WTC11 (cell line): ENCODE results near the gene SPPL2B. TPM values are rescaled to one million over a fixed set of nuclear protein-coding genes. Genes with fewer than 3 reads are reported as not detected.

Source experiments
- ATAC-seq: fragments of 200-7000 bp; cut with Tn5 transposase; 2 replicates; pipeline ENCODE4 v1.10.0; 2021; ENCODE audit warnings: mild to moderate bottlenecking, moderate library complexity
- CTCF ChIA-PET: fragments of 300-600 bp; sonication (Branson Sonifier 250); formaldehyde crosslinking; loops from one replicate; lab custom pipeline; 2021; ENCODE audit warnings: antibody characterized with exemption; lab: Charles Lee
- POLR2A ChIA-PET: fragments of 350-600 bp; sonication (Branson Sonifier 250); formaldehyde crosslinking; loops from one replicate; lab custom pipeline; 2021; ENCODE audit warnings: antibody characterized with exemption; lab: Charles Lee
- DNase-seq: peaks from one replicate; pipeline ENCODE4 v3.0.0; 2021; ENCODE audit warnings: low spot score
- H3K27ac Mint-ChIP-seq: 2 replicates; pipeline ENCODE4 v1.8.0; 2021; ENCODE audit warnings: mixed read lengths
- H3K27me3 Mint-ChIP-seq: 2 replicates; pipeline ENCODE4 v1.8.0; 2021; ENCODE audit warnings: low read depth, mild to moderate bottlenecking, moderate library complexity, mixed read lengths
- H3K36me3 Mint-ChIP-seq: 2 replicates; pipeline ENCODE4 v1.8.0; 2021; ENCODE audit warnings: mixed read lengths
- H3K4me1 Mint-ChIP-seq: 2 replicates; pipeline ENCODE4 v1.8.0; 2022; ENCODE audit warnings: mixed read lengths
- H3K4me3 Mint-ChIP-seq: 2 replicates; pipeline ENCODE4 v1.8.0; 2021; ENCODE audit warnings: mild to moderate bottlenecking, moderate library complexity, mixed read lengths
- H3K9me3 Mint-ChIP-seq: 2 replicates; pipeline ENCODE4 v1.8.0; 2021; ENCODE audit warnings: mixed read lengths
- ETV6 ChIP-seq: sonication (generic); formaldehyde crosslinking; IDR thresholded peaks from 2 replicates; pipeline ENCODE4 v1.8.1; 2022; ENCODE audit warnings: mild to moderate bottlenecking, missing genetic modification reagents
- FOXK1 ChIP-seq: sonication (generic); formaldehyde crosslinking; IDR thresholded peaks from 2 replicates; pipeline ENCODE4 v1.8.0; 2022; ENCODE audit warnings: mild to moderate bottlenecking, moderate library complexity, missing genetic modification reagents
- GABPB1 ChIP-seq: sonication (generic); formaldehyde crosslinking; IDR thresholded peaks from 2 replicates; pipeline ENCODE4 v1.8.1; 2023; ENCODE audit warnings: mild to moderate bottlenecking, missing genetic modification reagents
- JUN ChIP-seq: sonication (generic); formaldehyde crosslinking; IDR thresholded peaks from 2 replicates; pipeline ENCODE4 v1.8.0; 2023; ENCODE audit warnings: mild to moderate bottlenecking, missing genetic modification reagents
- MYBL2 ChIP-seq: sonication (generic); formaldehyde crosslinking; IDR thresholded peaks from 2 replicates; pipeline ENCODE4 v1.8.1; 2023; ENCODE audit warnings: mild to moderate bottlenecking, moderate library complexity, missing genetic modification reagents
- NFYB ChIP-seq: sonication (generic); formaldehyde crosslinking; conservative IDR thresholded peaks from 2 replicates; pipeline ENCODE4 v1.8.0; 2022; ENCODE audit warnings: low read depth, missing genetic modification reagents
- SMAD3 ChIP-seq: sonication (generic); formaldehyde crosslinking; IDR thresholded peaks from 2 replicates; pipeline ENCODE4 v1.8.0; 2022; ENCODE audit warnings: missing genetic modification reagents, mild to moderate bottlenecking, borderline replicate concordance
- ZNF121 ChIP-seq: sonication (generic); formaldehyde crosslinking; IDR thresholded peaks from 2 replicates; pipeline ENCODE4 v1.8.0; 2023; ENCODE audit warnings: missing genetic modification reagents
- ZNF232 ChIP-seq: sonication (generic); formaldehyde crosslinking; IDR thresholded peaks from 2 replicates; pipeline ENCODE4 v1.8.0; 2022; ENCODE audit warnings: mild to moderate bottlenecking, missing genetic modification reagents
- ZNF396 ChIP-seq: fragments of 250-450 bp; sonication (Bioruptor Pico); IDR thresholded peaks from 2 replicates; pipeline ENCODE4 v1.8.0; 2021; ENCODE audit warnings: mild to moderate bottlenecking, moderate library complexity, borderline replicate concordance
- total RNA-seq: library from RNA; stranded (reverse); gene quantifications from 3 replicates; pipeline ENCODE4 v1.2.3, GENCODE V29; 2021
- TF ChIP-seq, protein P1 (sequence below): sonication (generic); formaldehyde crosslinking; IDR thresholded peaks from 2 replicates; pipeline ENCODE4 v1.8.1; 2023; ENCODE audit warnings: mild to moderate bottlenecking, missing genetic modification reagents, borderline replicate concordance
- TF ChIP-seq, protein P2 (sequence below): fragments of 250-450 bp; sonication (Bioruptor Pico); IDR thresholded peaks from 2 replicates; pipeline ENCODE4 v1.9.0; 2021; ENCODE audit warnings: moderate library complexity, mild to moderate bottlenecking, inconsistent platforms, borderline replicate concordance
- TF ChIP-seq, protein P3 (sequence below): sonication (generic); formaldehyde crosslinking; IDR thresholded peaks from 2 replicates; pipeline ENCODE4 v1.8.1; 2023; ENCODE audit warnings: mild to moderate bottlenecking, missing genetic modification reagents
- TF ChIP-seq, protein P4 (sequence below): sonication (generic); formaldehyde crosslinking; IDR thresholded peaks from 2 replicates; pipeline ENCODE4 v1.8.0; 2023; ENCODE audit warnings: mild to moderate bottlenecking, missing genetic modification reagents

SPPL2B gene
- total RNA-seq, 1 experiment from 2014 or later: 117 TPM

DNA sequence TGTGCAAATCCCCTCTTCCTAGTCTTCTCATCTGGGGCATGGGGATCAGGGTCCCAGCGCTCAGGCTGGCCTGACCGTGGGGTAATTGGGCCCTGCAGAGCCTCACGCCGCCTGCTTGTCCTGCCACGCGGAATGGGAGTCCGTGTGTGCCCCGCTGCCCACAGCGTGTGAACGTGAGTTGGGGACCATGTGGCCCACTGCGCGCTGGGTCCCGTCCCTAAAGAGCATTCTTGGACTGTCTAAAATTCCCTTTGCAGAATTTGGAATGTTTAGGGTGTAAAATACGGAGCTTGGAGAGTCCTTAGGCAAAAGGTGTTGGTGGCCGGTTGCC lies 34.5 kb downstream of the SPPL2B start (continued):
- TF ChIP-seq, protein P1, sequence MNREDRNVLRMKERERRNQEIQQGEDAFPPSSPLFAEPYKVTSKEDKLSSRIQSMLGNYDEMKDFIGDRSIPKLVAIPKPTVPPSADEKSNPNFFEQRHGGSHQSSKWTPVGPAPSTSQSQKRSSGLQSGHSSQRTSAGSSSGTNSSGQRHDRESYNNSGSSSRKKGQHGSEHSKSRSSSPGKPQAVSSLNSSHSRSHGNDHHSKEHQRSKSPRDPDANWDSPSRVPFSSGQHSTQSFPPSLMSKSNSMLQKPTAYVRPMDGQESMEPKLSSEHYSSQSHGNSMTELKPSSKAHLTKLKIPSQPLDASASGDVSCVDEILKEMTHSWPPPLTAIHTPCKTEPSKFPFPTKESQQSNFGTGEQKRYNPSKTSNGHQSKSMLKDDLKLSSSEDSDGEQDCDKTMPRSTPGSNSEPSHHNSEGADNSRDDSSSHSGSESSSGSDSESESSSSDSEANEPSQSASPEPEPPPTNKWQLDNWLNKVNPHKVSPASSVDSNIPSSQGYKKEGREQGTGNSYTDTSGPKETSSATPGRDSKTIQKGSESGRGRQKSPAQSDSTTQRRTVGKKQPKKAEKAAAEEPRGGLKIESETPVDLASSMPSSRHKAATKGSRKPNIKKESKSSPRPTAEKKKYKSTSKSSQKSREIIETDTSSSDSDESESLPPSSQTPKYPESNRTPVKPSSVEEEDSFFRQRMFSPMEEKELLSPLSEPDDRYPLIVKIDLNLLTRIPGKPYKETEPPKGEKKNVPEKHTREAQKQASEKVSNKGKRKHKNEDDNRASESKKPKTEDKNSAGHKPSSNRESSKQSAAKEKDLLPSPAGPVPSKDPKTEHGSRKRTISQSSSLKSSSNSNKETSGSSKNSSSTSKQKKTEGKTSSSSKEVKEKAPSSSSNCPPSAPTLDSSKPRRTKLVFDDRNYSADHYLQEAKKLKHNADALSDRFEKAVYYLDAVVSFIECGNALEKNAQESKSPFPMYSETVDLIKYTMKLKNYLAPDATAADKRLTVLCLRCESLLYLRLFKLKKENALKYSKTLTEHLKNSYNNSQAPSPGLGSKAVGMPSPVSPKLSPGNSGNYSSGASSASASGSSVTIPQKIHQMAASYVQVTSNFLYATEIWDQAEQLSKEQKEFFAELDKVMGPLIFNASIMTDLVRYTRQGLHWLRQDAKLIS (CRISPR knock-in tag): no peak
- TF ChIP-seq SMAD3 (CRISPR knock-in tag) (no peak), JUN (CRISPR knock-in tag) (no peak), NFYB (CRISPR knock-in tag) (no peak)
- TF ChIP-seq, all 79 proteins: peak for 0

DNA sequence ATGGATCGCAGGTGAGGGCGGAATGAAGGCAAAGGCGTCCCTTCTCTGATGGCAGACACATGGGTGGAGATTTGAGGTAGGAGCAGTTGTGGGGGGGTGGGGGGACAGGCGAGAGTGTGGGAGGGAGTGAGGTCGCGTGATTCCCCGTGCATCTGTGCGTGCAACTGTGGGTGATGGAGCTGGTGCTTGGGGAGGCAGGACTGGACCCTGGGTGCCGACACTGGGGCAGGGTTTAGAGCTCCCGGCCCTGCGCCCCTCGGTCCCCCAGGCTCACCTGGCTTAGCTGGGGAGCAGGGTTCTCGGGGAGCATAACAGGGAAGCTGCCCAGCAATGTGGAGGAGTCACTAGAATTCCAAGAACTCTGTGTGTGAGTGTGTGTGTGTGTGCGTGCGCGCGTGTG lies 34.9 kb downstream of the SPPL2B start:
- no peaks in the 10 kb centered on the region for H3K9me3 Mint-ChIP-seq
- no peaks in the 10 kb centered on the region for H3K36me3 Mint-ChIP-seq
- TF ChIP-seq ZNF121: no peak
- TF ChIP-seq, protein P2, sequence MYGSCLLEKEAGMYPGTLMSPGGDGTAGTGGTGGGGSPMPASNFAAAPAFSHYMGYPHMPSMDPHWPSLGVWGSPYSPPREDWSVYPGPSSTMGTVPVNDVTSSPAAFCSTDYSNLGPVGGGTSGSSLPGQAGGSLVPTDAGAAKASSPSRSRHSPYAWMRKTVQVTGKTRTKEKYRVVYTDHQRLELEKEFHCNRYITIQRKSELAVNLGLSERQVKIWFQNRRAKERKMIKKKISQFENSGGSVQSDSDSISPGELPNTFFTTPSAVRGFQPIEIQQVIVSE: no peak
- no peak for TF ChIP-seq ZNF396
- TF ChIP-seq GABPB1 (CRISPR knock-in tag): no peak
- TF ChIP-seq FOXK1 (CRISPR knock-in tag): no peak
- TF ChIP-seq ZNF232 (CRISPR knock-in tag): no peak
- no peak for TF ChIP-seq NFYB (CRISPR knock-in tag)
- TF ChIP-seq, protein P3, sequence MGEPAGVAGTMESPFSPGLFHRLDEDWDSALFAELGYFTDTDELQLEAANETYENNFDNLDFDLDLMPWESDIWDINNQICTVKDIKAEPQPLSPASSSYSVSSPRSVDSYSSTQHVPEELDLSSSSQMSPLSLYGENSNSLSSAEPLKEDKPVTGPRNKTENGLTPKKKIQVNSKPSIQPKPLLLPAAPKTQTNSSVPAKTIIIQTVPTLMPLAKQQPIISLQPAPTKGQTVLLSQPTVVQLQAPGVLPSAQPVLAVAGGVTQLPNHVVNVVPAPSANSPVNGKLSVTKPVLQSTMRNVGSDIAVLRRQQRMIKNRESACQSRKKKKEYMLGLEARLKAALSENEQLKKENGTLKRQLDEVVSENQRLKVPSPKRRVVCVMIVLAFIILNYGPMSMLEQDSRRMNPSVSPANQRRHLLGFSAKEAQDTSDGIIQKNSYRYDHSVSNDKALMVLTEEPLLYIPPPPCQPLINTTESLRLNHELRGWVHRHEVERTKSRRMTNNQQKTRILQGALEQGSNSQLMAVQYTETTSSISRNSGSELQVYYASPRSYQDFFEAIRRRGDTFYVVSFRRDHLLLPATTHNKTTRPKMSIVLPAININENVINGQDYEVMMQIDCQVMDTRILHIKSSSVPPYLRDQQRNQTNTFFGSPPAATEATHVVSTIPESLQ: no peak
- no peak for TF ChIP-seq ETV6 (CRISPR knock-in tag)
- TF ChIP-seq MYBL2 (CRISPR knock-in tag): no peak
- H3K4me3 Mint-ChIP-seq: no peak overlapping the region
- no peak for DNase-seq
- ChIA-PET POLR2A (no interaction called here), CTCF (interaction anchor here (1.0 kb wide), 1 partner anchor 28 kb away, joined by 3 read pairs; no protein-coding TSS in a partner anchor)
- no peak overlapping the region for H3K27ac Mint-ChIP-seq
- H3K27me3 Mint-ChIP-seq: peaks cover 11% of the 10 kb centered on the region
- peaks cover 5% of the 10 kb centered on the region for H3K4me1 Mint-ChIP-seq
- ATAC-seq: no peak

DNA sequence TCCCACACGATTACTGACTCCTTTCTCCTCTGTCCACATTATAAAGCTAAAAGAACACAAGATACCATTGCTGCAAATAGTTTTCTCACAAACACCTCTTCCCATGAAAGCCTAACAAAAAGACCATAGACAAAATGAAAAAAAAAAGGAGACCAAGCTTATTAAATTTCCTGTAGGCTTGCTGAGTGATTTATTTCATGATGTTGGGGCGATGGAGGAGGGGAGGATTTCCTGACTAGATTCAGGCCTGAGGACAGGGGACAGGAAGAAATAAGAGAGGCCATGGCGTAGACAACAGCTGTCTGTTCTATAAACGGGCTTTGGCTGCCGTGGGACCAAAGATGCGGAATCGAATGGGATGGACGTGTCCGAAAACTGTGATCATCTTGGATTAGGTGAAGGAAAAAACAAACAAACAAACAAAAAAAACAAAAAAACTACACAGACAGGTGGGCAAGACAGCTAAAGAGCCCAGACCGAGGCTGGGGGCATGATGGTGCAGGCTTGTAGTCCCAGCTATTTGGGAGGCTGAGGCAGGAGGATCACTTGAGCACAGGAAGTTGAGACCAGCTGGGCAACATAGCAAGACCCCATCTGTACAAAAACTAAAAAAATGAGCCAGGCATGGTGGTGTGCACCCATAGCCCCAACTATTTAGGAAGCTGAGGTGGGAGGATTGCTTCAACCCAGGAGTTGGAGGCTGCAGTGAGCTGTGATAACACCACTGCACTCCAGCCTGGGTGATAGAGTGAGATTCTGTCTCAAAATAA lies 36.9 kb downstream of the SPPL2B start:
- Mint-ChIP-seq H3K9me3 (no peaks in the 10 kb centered on the region), H3K27me3 (peaks cover 3% of the 10 kb centered on the region), H3K27ac (no peak overlapping the region), H3K4me1 (peaks cover 4% of the 10 kb centered on the region), H3K4me3 (no peak overlapping the region), H3K36me3 (no peaks in the 10 kb centered on the region)
- ATAC-seq: no peak
- ChIA-PET CTCF (no interaction called here), POLR2A (no interaction called here)
- TF ChIP-seq, protein P4, sequence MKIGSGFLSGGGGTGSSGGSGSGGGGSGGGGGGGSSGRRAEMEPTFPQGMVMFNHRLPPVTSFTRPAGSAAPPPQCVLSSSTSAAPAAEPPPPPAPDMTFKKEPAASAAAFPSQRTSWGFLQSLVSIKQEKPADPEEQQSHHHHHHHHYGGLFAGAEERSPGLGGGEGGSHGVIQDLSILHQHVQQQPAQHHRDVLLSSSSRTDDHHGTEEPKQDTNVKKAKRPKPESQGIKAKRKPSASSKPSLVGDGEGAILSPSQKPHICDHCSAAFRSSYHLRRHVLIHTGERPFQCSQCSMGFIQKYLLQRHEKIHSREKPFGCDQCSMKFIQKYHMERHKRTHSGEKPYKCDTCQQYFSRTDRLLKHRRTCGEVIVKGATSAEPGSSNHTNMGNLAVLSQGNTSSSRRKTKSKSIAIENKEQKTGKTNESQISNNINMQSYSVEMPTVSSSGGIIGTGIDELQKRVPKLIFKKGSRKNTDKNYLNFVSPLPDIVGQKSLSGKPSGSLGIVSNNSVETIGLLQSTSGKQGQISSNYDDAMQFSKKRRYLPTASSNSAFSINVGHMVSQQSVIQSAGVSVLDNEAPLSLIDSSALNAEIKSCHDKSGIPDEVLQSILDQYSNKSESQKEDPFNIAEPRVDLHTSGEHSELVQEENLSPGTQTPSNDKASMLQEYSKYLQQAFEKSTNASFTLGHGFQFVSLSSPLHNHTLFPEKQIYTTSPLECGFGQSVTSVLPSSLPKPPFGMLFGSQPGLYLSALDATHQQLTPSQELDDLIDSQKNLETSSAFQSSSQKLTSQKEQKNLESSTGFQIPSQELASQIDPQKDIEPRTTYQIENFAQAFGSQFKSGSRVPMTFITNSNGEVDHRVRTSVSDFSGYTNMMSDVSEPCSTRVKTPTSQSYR (CRISPR knock-in tag): no peak
- peak; percentile 65; the same call in 1 of the 2 replicates for TF ChIP-seq ZNF121
- DNase-seq: no peak
